Endothelial cell of umbilical vein (primary cell): Measurements from ENCODE around the gene RNFT2.
"Not testable (repeated sequence)": the region's sequence is repeated elsewhere in the genome, so short reads cannot be mapped to it uniquely, and the experiment has no call there.

Source experiments
- CTCF ChIP-seq, 2 donors: IDR thresholded peaks; 1 replicate in 1 of 2; 2 replicates in 1 of 2; pipeline ENCODE4 v1.5.1; 2011; ENCODE audit warnings: low read length in 2 of 2, mild to moderate bottlenecking in 2 of 2, moderate library complexity in 2 of 2, control low read depth in 1 of 2, inconsistent platforms in 1 of 2, low read depth in 1 of 2; ENCODE audit not compliant: insufficient read depth in 1 of 2; ENCODE audit errors: extremely low read depth in 1 of 2
- EZH2 ChIP-seq: IDR thresholded peaks from 2 replicates; pipeline ENCODE4 v1.6.1; 2012; ENCODE audit warnings: borderline replicate concordance, low read depth, mild to moderate bottlenecking, moderate library complexity, low read length, inconsistent platforms; ENCODE audit not compliant: severe bottlenecking
- MAX ChIP-seq: IDR thresholded peaks from 2 replicates; pipeline ENCODE4 v1.6.1; 2011; ENCODE audit not compliant: insufficient read depth, insufficient read length
- POLR2A ChIP-seq: IDR thresholded peaks from 2 replicates; pipeline ENCODE4 v1.6.1; 2012; ENCODE audit warnings: low read depth, mild to moderate bottlenecking, control low read depth, low read length
- POLR2AphosphoS5 ChIP-seq: IDR thresholded peaks from 2 replicates; pipeline ENCODE4 v1.6.1; 2012; ENCODE audit warnings: low read depth, mild to moderate bottlenecking, control low read depth, low read length, moderate library complexity; ENCODE audit not compliant: insufficient read depth

- not testable (repeated sequence) for TF ChIP-seq EZH2; CTCF (IDR thresholded peaks at IDR 0.05; ENCODE audit: extremely low read depth in 1 of 2, insufficient read depth in 1 of 2, low read depth in 1 of 2, low read length in 2 of 2); POLR2A; MAX; POLR2AphosphoS5
Measured at GRCh38 chr12:116742787-116743186, 4.7 kb downstream of the RNFT2 start.
